H1 (cell line): ENCODE data around the gene CCDC136. TPM values are rescaled to one million over a fixed set of nuclear protein-coding genes. Genes with fewer than 3 reads are reported as not detected.

Experiments
- CTCF ChIA-PET: fragments of 300-600 bp; sonication (Branson Sonifier 250); formaldehyde crosslinking; loops from one replicate; lab custom pipeline; 2021; ENCODE audit not compliant: partially characterized antibody; lab: Charles Lee
- POLR2A ChIA-PET: fragments of 300-600 bp; sonication (Branson Sonifier 250); formaldehyde crosslinking; loops from one replicate; lab custom pipeline; 2021; ENCODE audit warnings: inconsistent platforms; ENCODE audit not compliant: partially characterized antibody; lab: Charles Lee
- DNase-seq, 2 experiments: peaks; one replicate each; pipeline versions ENCODE4 v3.0.0 to v3.0.0-alpha.2; 2010 to 2022; ENCODE audit warnings: low spot score in 2 of 2, low read depth in 1 of 2, mixed read lengths in 1 of 2
- FAIRE-seq: peaks from 2 replicates; lab custom pipeline; 2011; peaks lifted over from hg19 to GRCh38; lab: Jason Lieb, UNC
- H2AFZ ChIP-seq: 2 replicates; pipeline ENCODE4 v1.8.1; 2012; ENCODE audit warnings: low read length, inconsistent platforms
- H2AK5ac ChIP-seq: 2 replicates; pipeline ENCODE4 v1.6.1; 2013; ENCODE audit warnings: low read depth, low read length
- H2BK120ac ChIP-seq: replicated peaks from 2 replicates; pipeline ENCODE3; 2013; ENCODE audit warnings: low read depth, low read length, inconsistent platforms
- H2BK12ac ChIP-seq: 2 replicates; pipeline ENCODE4 v1.6.1; 2013; ENCODE audit warnings: low read depth, low read length
- H2BK15ac ChIP-seq: 2 replicates; pipeline ENCODE4 v1.6.1; 2013; ENCODE audit warnings: low read length
- H2BK20ac ChIP-seq: 2 replicates; pipeline ENCODE4 v1.6.1; 2013; ENCODE audit warnings: low read length
- H2BK5ac ChIP-seq: 2 replicates; pipeline ENCODE4 v1.6.1; 2013; ENCODE audit warnings: low read depth, low read length
- H3K14ac ChIP-seq: 2 replicates; pipeline ENCODE4 v1.6.1; 2013; ENCODE audit warnings: inconsistent platforms; ENCODE audit not compliant: insufficient read length
- H3K18ac ChIP-seq: 2 replicates; pipeline ENCODE4 v1.6.1; 2013; ENCODE audit warnings: low read length; ENCODE audit errors: extremely low read depth
- H3K23ac ChIP-seq: 2 replicates; pipeline ENCODE4 v1.6.1; 2013; ENCODE audit warnings: inconsistent platforms; ENCODE audit not compliant: insufficient read length
- H3K23me2 ChIP-seq: 2 replicates; pipeline ENCODE4 v1.6.1; 2013; ENCODE audit warnings: low read depth, low read length
- H3K27ac ChIP-seq: 2 replicates; pipeline ENCODE4 v1.6.1; 2011; ENCODE audit warnings: low read depth, low read length, inconsistent platforms
- H3K27me3 ChIP-seq, 4 experiments: replicated peaks in 1 of 4; 1 replicate in 1 of 4; 2 replicates in 3 of 4; pipeline versions ENCODE4 v1.6.1 to v1.8.1; 2011 to 2013; ENCODE audit warnings: low read length in 3 of 4, mild to moderate bottlenecking in 3 of 4, inconsistent platforms in 2 of 4, mixed read lengths in 2 of 4, moderate library complexity in 1 of 4; ENCODE audit not compliant: control insufficient read depth in 3 of 4, insufficient read depth in 3 of 4; ENCODE audit errors: extremely low read depth in 1 of 4
- H3K36me3 ChIP-seq, 4 experiments: 2 replicates each; pipeline versions ENCODE4 v1.6.1 to v1.8.1; 2011 to 2013; ENCODE audit warnings: mild to moderate bottlenecking in 4 of 4, low read length in 3 of 4, moderate library complexity in 2 of 4, control low read depth in 1 of 4, inconsistent platforms in 1 of 4; ENCODE audit not compliant: insufficient read depth in 4 of 4, control insufficient read depth in 2 of 4
- H3K4ac ChIP-seq: replicated peaks from 2 replicates; pipeline ENCODE3; 2013; ENCODE audit warnings: low read length, low read depth, mixed read lengths, inconsistent platforms; ENCODE audit not compliant: insufficient read length
- H3K4me1 ChIP-seq, 4 experiments: replicated peaks in 1 of 4; 1 replicate in 1 of 4; 2 replicates in 3 of 4; pipeline versions ENCODE4 v1.6.1 to v1.8.1; 2011 to 2013; ENCODE audit warnings: low read length in 3 of 4, inconsistent platforms in 2 of 4, mixed read lengths in 1 of 4; ENCODE audit not compliant: insufficient read depth in 4 of 4, control insufficient read depth in 3 of 4
- H3K4me2 ChIP-seq, 2 experiments: 2 replicates each; pipeline versions ENCODE4 v1.6.1 to v1.8.1; 2011 to 2013; ENCODE audit warnings: low read depth in 2 of 2, low read length in 2 of 2, control low read depth in 1 of 2, inconsistent platforms in 1 of 2, mild to moderate bottlenecking in 1 of 2; ENCODE audit not compliant: insufficient read depth in 1 of 2
- H3K4me3 ChIP-seq, 4 experiments: fragments of 200-600, 300-600 bp in 1 of 4; sonication (generic), shearing (Covaris generic), sonication (Bioruptor Twin) in 1 of 4; 2 replicates each; pipeline versions ENCODE4 v1.5.1 to v1.8.1; 2011 to 2016; ENCODE audit warnings: low read length in 4 of 4, low read depth in 3 of 4, control low read depth in 2 of 4, inconsistent platforms in 2 of 4, mild to moderate bottlenecking in 2 of 4, mixed read lengths in 1 of 4, moderate library complexity in 1 of 4; ENCODE audit not compliant: insufficient read depth in 2 of 4; ENCODE audit errors: extremely low read depth in 1 of 4
- H3K56ac ChIP-seq: replicated peaks from 2 replicates; pipeline ENCODE3; 2013; ENCODE audit warnings: low read depth, mild to moderate bottlenecking, mixed read lengths, low read length, inconsistent platforms; ENCODE audit not compliant: insufficient read length
- H3K79me1 ChIP-seq: 2 replicates; pipeline ENCODE4 v1.6.1; 2013; ENCODE audit warnings: low read depth, low read length, control low read depth
- H3K79me2 ChIP-seq, 2 experiments: 2 replicates each; pipeline versions ENCODE4 v1.6.1 to v1.8.1; 2012 to 2013; ENCODE audit warnings: low read length in 2 of 2, mild to moderate bottlenecking in 2 of 2, inconsistent platforms in 1 of 2; ENCODE audit not compliant: insufficient read depth in 2 of 2, control insufficient read depth in 1 of 2
- H3K9ac ChIP-seq, 4 experiments: replicated peaks in 1 of 4; 1 replicate in 1 of 4; 2 replicates in 3 of 4; pipeline versions ENCODE4 v1.6.1 to v1.8.1; 2011 to 2013; ENCODE audit warnings: low read depth in 3 of 4, low read length in 3 of 4, control low read depth in 2 of 4, mild to moderate bottlenecking in 2 of 4, moderate library complexity in 2 of 4, inconsistent platforms in 1 of 4; ENCODE audit errors: extremely low read depth in 1 of 4
- H3K9me3 ChIP-seq, 2 experiments: 2 replicates each; pipeline versions ENCODE4 v1.6.1 to v1.8.1; 2012 to 2013; ENCODE audit warnings: mild to moderate bottlenecking in 2 of 2, moderate library complexity in 2 of 2, control low read depth in 1 of 2, inconsistent platforms in 1 of 2, low read depth in 1 of 2, low read length in 1 of 2, mixed read lengths in 1 of 2; ENCODE audit not compliant: insufficient read depth in 2 of 2
- H4K20me1 ChIP-seq, 2 experiments: replicated peaks in 1 of 2; 2 replicates each; pipeline versions ENCODE3 to v1.8.1; 2011 to 2013; ENCODE audit warnings: inconsistent platforms in 2 of 2, low read length in 2 of 2, mild to moderate bottlenecking in 1 of 2; ENCODE audit not compliant: insufficient read depth in 2 of 2, control insufficient read depth in 1 of 2
- H4K5ac ChIP-seq: 2 replicates; pipeline ENCODE4 v1.6.1; 2013; ENCODE audit warnings: low read length, low read depth, mixed read lengths, inconsistent platforms; ENCODE audit not compliant: insufficient read length
- H4K8ac ChIP-seq: 2 replicates; pipeline ENCODE4 v1.8.0; 2013; ENCODE audit warnings: mild to moderate bottlenecking, moderate library complexity, low read length, inconsistent platforms; ENCODE audit not compliant: insufficient read depth; ENCODE audit errors: extremely low read depth
- H4K91ac ChIP-seq: replicated peaks from 2 replicates; pipeline ENCODE3; 2013; ENCODE audit warnings: low read length, mixed read lengths, inconsistent platforms; ENCODE audit not compliant: insufficient read length
- BCL11A ChIP-seq, 2 experiments: IDR thresholded peaks; one replicate each; pipeline ENCODE4 v1.6.1; 2011; ENCODE audit warnings: low read depth in 2 of 2, low read length in 2 of 2, mild to moderate bottlenecking in 2 of 2
- KDM4A ChIP-seq: IDR thresholded peaks from one replicate; pipeline ENCODE4 v1.7.1; 2012; ENCODE audit warnings: low read depth, mild to moderate bottlenecking, moderate library complexity, low read length, inconsistent platforms; ENCODE audit not compliant: severe bottlenecking
- SIN3A ChIP-seq, 2 experiments: IDR thresholded peaks in 1 of 2; conservative IDR thresholded peaks in 1 of 2; 2 replicates each; pipeline ENCODE4 v1.6.1; 2011 to 2012; ENCODE audit warnings: low read length in 2 of 2, improper control_type of control experiment in 1 of 2, low read depth in 1 of 2, mild to moderate bottlenecking in 1 of 2
- TAF1 ChIP-seq: IDR thresholded peaks from 2 replicates; pipeline ENCODE4 v1.6.1; 2011; ENCODE audit warnings: mild to moderate bottlenecking, low read depth, low read length
- TEAD4 ChIP-seq: IDR thresholded peaks from 2 replicates; pipeline ENCODE4 v1.6.1; 2012; ENCODE audit warnings: low read depth, low read length, inconsistent platforms, mixed read lengths
- WGBS, 2 experiments: shearing (Covaris generic) in 1 of 2; methylation state at CpG; one replicate each; pipeline versions ENCODE4 v1.1.6 to v1.1.7; 2013 to 2015; ENCODE audit warnings: low lambda C conversion rate in 2 of 2, mixed read lengths in 2 of 2, inconsistent platforms in 1 of 2, low coverage in 1 of 2, missing lambda C conversion rate in 1 of 2; ENCODE audit not compliant: insufficient replicate concordance in 2 of 2, insufficient coverage in 1 of 2, insufficient read length in 1 of 2; ENCODE audit errors: extremely low coverage in 1 of 2, missing lambda C conversion rate in 1 of 2; 5-methylcytosine and 5-hydroxymethylcytosine counted together
- polyA plus RNA-seq, 7 experiments: library from polyadenylated mRNA; depleted of rRNA in 3 of 7; stranded (reverse) in 5 of 7; unstranded in 2 of 7; fragments of >200 nt in 5 of 7; fragments of 200-250 nt in 2 of 7; gene quantifications; 1 replicate in 5 of 7; 2 replicates in 1 of 7; 4 replicates in 1 of 7; pipeline versions ENCODE4 v1.2.1 to v1.2.3, GENCODE V29; 2011 to 2013; ENCODE audit warnings: missing spikeins in 2 of 7, mixed read lengths in 2 of 7
- total RNA-seq: library from RNA; stranded (reverse); fragmentation: NEBNext Ultra II Directional; extraction: Animal tissue kit (Norgen Biotek cat#: 25700); gene quantifications from 2 replicates; pipeline ENCODE4 v1.2.1, GENCODE V29; 2021

Gene CCDC136
- total and polyA plus RNA-seq, 2 of the 8 experiments (the other 6 are each of a cell fraction or from before 2014, with no cell fraction given), result 35.6 to 47.7 TPM

DNA sequence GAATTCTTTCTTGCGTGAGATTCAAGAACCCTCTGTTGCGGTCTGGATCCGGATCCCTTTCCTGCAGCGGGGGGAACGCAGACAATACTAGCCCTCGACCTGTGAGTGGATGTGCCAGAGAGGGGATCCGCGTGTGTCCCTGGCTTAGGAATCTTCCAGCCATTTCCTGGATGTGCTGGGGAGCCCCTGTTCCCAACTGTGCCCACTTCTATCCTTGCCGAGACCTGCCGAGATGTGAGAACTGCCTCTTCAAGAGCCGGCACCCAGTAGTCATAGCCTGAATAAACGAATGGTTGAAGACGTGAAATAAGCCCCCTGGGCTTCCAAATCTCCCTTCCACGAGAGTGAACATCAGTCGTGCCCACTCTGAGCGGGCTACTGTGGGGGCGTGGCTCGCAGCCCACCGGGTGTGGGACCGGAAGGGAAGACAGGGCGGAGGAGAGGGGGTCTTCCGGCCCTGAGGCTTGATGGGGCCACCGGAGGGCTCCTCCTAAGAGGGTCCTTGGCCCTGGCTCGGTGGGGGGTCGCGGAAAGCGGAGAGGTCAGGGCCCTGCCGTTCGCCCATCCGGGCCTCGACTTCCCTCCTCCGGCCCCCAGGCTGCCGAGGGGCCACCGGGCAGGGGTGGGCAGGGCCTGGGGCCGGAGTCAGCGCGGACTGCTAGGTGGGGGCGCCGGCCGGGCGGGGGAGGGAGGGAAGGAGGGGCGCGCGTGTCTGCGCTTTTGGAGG is 1.3 kb upstream of the CCDC136 start:
- CTCF ChIA-PET, result interaction anchor here (1.0 to 5.8 kb wide), 2 partner anchors 52 to 91 kb away, joined by 3 to 42 read pairs; no protein-coding TSS in a partner anchor
- WGBS, 2 experiments, result 16% methylated on average over 30 of the region's 45 CpGs; no CpG with 5 or more reads in 1 of the 2 experiments

More for the DNA sequence above, 1.3 kb upstream of the CCDC136 start:
- Histone ChIP-seq H4K8ac (no peak overlapping the region; the same call in 1 of the 2 replicates), H3K4me3 (peak overlapping the region; percentile 66 to 100 (median 76)), H3K79me1 (no peaks in the 10 kb centered on the region), H3K4me2 (peak overlapping the region; percentile 92 to 97), H3K23ac (no peak overlapping the region), H2BK15ac (0 out of 2 replicates have a peak overlapping the region, but pooled peaks have one; percentile 61), H3K36me3 (peaks cover 0 to 4% (median under 1%) of the 10 kb centered on the region in 4 experiments; a peak in 3 of 8 replicates), H2AK5ac (no peak overlapping the region), H3K56ac (peak overlapping the region; percentile 71), H3K14ac (no peak overlapping the region), H3K27me3 (no peaks in the 10 kb centered on the region; a peak in 1 of 7 replicates), H3K4ac (no peak overlapping the region), H3K9ac (no peak overlapping the region; a peak in 1 of 7 replicates), H4K20me1 (no peaks in the 10 kb centered on the region), H2BK120ac (no peak overlapping the region), H3K23me2 (peaks cover 8% of the 10 kb centered on the region; the same call in 1 of the 2 replicates), H4K91ac (no peak overlapping the region), H2AFZ (peak overlapping the region; percentile 47; the same call in 1 of the 2 replicates), H3K18ac (peak overlapping the region; percentile 71), H3K27ac (no peak overlapping the region), H3K9me3 (no peaks in the 10 kb centered on the region), H2BK5ac (peak overlapping the region; percentile 88; the same call in 1 of the 2 replicates), H4K5ac (peak overlapping the region; percentile 32), H3K4me1 (peaks cover 6 to 11% (median 8%) of the 10 kb centered on the region in 4 experiments), H3K79me2 (no peaks in the 10 kb centered on the region), H2BK20ac (no peak overlapping the region), H2BK12ac (no peak overlapping the region)
- POLR2A ChIA-PET, result interaction anchor here (0.8 to 0.9 kb wide), 2 partner anchors 22 kb away, joined by 3 to 5 read pairs; no protein-coding TSS in a partner anchor
- DNase-seq (peak in 1 of 2 experiments; percentile 82), FAIRE-seq (no peak)
- TF ChIP-seq BCL11A (IDR thresholded peaks at IDR 0.05; ENCODE audit: low read depth in 2 of 2, low read length in 2 of 2) (no peak), TEAD4 (no peak), TAF1 (0 out of 2 replicates have a peak, but pooled peaks have one; percentile 13), SIN3A (conservative IDR thresholded peaks at IDR 0.05 in 1 of 2, IDR thresholded peaks at IDR 0.05 in 1 of 2; ENCODE audit: low read depth in 1 of 2, low read length in 2 of 2) (peak in 1 of 2 experiments; percentile 54; a peak in 1 of 4 replicates), KDM4A (peak; percentile 25)
